Raji (cell line): ENCODE results near the gene KDM3B.

Source experiments
- POLR2A ChIP-seq: IDR thresholded peaks from 2 replicates; pipeline ENCODE4 v1.6.1; 2011; ENCODE audit warnings: low read depth, low read length, control low read depth; ENCODE audit not compliant: insufficient read depth

KDM3B gene

DNA sequence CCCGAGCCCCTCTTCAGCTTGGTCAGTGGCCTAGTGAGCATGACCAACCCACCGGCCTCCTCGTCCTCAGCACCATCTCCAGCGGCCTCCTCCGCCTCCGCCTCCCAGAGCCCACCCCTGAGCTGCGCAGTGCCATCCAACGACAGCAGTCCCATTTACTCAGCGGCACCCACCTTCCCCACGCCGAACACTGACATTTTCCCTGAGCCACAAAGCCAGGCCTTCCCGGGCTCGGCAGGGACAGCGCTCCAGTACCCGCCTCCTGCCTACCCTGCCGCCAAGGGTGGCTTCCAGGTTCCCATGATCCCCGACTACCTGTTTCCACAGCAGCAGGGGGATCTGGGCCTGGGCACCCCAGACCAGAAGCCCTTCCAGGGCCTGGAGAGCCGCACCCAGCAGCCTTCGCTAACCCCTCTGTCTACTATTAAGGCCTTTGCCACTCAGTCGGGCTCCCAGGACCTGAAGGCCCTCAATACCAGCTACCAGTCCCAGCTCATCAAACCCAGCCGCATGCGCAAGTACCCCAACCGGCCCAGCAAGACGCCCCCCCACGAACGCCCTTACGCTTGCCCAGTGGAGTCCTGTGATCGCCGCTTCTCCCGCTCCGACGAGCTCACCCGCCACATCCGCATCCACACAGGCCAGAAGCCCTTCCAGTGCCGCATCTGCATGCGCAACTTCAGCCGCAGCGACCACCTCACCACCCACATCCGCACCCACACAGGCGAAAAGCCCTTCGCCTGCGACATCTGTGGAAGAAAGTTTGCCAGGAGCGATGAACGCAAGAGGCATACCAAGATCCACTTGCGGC, 114.6 kb downstream of the KDM3B start:
- no peak for TF ChIP-seq POLR2A

DNA sequence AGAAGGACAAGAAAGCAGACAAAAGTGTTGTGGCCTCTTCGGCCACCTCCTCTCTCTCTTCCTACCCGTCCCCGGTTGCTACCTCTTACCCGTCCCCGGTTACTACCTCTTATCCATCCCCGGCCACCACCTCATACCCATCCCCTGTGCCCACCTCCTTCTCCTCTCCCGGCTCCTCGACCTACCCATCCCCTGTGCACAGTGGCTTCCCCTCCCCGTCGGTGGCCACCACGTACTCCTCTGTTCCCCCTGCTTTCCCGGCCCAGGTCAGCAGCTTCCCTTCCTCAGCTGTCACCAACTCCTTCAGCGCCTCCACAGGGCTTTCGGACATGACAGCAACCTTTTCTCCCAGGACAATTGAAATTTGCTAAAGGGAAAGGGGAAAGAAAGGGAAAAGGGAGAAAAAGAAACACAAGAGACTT, 115.2 kb downstream of the KDM3B start:
- no peak for TF ChIP-seq POLR2A

- TF ChIP-seq POLR2A, result no peak
Observed at GRCh38 chr5:138468133-138468965, 115.9 kb downstream of the KDM3B start.

GRCh38 chr5:138468966-138469539, 116.6 kb downstream of the KDM3B start:
- no peak for TF ChIP-seq POLR2A

GRCh38 chr5:138469540-138470321, 117.2 kb downstream of the KDM3B start:
- TF ChIP-seq POLR2A, result peak; percentile 19; the same call in 1 of the 2 replicates

DNA sequence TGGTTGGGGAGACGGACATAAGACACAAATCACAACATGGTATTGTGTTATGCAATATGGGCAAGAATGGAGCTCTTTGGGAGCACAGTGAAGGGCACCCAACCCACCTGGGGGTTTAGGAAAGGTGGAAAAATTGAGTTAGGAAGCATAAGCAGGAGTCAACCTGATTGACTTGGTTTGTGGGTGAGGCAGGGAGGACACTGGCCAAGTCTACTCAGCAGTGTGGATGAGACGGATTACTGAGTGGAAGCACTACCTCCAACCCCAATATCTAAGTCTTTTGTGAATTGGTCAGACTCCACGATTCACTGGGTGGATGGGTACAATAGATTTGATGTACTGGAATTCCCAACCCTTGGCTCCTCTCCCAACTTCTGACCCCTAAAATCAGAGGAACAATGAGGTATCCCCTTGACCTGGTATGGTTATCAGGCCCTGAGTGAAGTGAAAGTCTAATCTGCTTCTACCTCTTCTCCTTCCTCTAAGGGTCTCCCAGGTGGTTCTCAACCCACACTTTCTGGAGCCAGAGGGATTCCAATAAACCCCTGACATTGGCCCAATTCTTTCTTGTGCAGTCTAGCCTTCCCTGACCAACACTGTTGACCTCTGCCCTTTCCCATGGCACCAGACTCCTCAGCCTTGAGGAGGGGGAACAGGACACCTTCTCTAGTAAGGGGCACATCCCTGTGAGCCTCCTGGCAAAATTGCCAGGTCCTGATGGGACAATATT, 118.0 kb downstream of the KDM3B start:
- no peak for TF ChIP-seq POLR2A

DNA sequence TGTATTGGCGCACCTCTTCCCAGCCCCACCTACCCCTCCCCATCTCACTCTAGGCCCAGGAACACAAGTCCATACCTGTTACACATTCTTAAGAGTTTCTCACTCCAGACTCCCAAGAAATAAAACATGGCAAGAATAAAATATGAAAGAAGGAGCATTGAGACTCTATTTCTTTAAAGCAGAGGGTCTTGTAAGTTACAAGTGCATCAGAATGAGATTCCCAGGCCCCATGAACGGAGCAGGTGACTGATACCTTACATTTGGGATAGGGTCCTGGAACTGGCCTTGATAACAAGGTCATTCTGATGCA, 118.5 kb downstream of the KDM3B start:
- no peak for TF ChIP-seq POLR2A

DNA sequence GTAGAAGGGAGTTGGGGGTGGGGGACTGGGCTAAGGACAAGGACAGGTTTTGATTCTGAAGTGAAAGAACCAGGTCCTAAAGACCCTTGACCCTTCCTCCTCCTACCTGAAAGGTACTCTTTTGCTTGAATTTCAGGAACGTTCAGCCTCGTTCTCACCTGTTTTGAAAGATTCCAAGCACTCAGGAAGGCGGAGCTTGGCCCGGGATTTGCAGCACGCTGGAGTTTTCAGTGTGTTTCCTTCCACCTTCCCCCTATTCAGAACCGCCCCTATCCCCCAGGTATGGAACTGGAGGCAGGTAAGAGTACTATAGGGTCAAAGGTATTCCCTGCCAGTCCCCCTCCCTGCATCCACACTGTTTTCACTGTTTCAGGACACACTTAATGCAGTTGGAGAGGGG, 119.9 kb downstream of the KDM3B start:
- no peak for TF ChIP-seq POLR2A

DNA sequence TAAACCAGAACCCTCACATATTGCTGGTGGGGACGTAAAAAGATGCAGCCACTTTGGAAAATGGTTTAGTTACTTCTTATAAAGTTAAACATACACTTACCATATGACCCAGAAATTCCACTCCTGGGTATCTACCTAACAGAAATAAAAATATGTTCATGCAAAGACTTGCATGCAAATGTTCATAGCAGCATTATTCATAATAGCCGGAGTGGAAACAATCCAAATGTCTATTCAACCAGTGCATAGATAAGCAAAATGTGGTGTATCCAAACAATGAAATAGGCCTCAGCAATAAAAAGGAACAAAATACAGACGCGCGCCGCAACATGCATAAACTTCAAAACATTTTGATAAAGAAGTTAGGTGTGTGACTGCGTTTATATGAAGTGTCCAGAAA, 124.4 kb downstream of the KDM3B start:
- no peak for TF ChIP-seq POLR2A

DNA sequence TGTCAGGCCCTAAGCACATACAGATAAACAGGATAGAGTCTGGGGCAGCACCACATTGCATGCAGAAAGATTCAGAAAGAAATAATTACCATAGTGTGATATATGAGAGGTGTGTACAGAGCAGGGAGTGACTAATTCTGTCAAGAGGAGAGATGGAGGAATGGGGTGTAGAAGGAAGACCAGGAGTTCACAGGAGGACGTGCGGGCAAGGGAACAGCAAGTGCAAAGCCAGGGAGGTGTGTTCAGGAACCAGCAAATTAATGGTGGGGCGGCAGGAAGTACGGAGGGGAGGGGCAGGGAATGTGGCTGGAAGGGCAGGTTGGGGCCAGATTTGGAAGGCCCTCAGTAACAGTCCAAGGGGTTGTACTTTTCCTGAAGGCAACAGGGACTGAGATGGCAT, 130.2 kb downstream of the KDM3B start:
- TF ChIP-seq POLR2A, result no peak
